HepG2 (cell line): Measurements from ENCODE around the gene CHEK2. TPM values are rescaled to one million over a fixed set of nuclear protein-coding genes. Genes with fewer than 3 reads are reported as not detected.

Source experiments
- ARNT2 ChIP-seq: sonication (generic); formaldehyde crosslinking; IDR thresholded peaks from 2 replicates; pipeline ENCODE4 v1.8.0; 2022; ENCODE audit warnings: mild to moderate bottlenecking, low read depth, missing genetic modification reagents, moderate library complexity
- DPF2 ChIP-seq: sonication (generic); formaldehyde crosslinking; IDR thresholded peaks from 2 replicates; pipeline ENCODE4 v1.4.0; 2020; ENCODE audit warnings: mild to moderate bottlenecking, low read depth, missing genetic modification reagents, borderline replicate concordance
- ESRRA ChIP-seq: sonication (generic); formaldehyde crosslinking; IDR thresholded peaks from 2 replicates; pipeline ENCODE4 v1.5.1; 2020; ENCODE audit warnings: mild to moderate bottlenecking, low read depth, missing genetic modification reagents
- NBN ChIP-seq: fragments of 450-650 bp; conservative IDR thresholded peaks from 2 replicates; pipeline ENCODE4 v1.6.1; 2017
- NFKB2 ChIP-seq: sonication (generic); formaldehyde crosslinking; IDR thresholded peaks from 2 replicates; pipeline ENCODE4 v1.4.0; 2020; ENCODE audit warnings: missing genetic modification reagents, borderline replicate concordance
- U2AF2 ChIP-seq: fragments of 200-400 bp; formaldehyde crosslinking; IDR thresholded peaks from 2 replicates; pipeline ENCODE4 v1.6.1; 2017; ENCODE audit warnings: low read depth, mild to moderate bottlenecking, low read length
- ZNF335 ChIP-seq: sonication (generic); formaldehyde crosslinking; IDR thresholded peaks from 2 replicates; pipeline ENCODE4 v1.4.0; 2020; ENCODE audit warnings: missing genetic modification reagents
- ZNF350 ChIP-seq: sonication (generic); formaldehyde crosslinking; IDR thresholded peaks from 2 replicates; pipeline ENCODE4 v1.4.0; 2020; ENCODE audit warnings: mild to moderate bottlenecking, low read depth, missing genetic modification reagents, borderline replicate concordance
- ZNF569 ChIP-seq: sonication (generic); formaldehyde crosslinking; IDR thresholded peaks from 2 replicates; pipeline ENCODE4 v1.5.0; 2020; ENCODE audit warnings: mild to moderate bottlenecking, missing genetic modification reagents, moderate library complexity, borderline replicate concordance
- ZNF619 ChIP-seq: sonication (generic); formaldehyde crosslinking; IDR thresholded peaks from 2 replicates; pipeline ENCODE4 v1.4.0; 2020; ENCODE audit warnings: mild to moderate bottlenecking, missing genetic modification reagents
- ZNF644 ChIP-seq: IDR thresholded peaks from 2 replicates; pipeline ENCODE4 v1.6.1; 2016; ENCODE audit warnings: low read depth
- polyA plus RNA-seq, 8 experiments: library from polyadenylated mRNA; depleted of rRNA in 3 of 8; stranded (reverse) in 7 of 8; unstranded in 1 of 8; fragments of >200 nt; fragmentation: Illumina TruSeq in 4 of 8; extraction: Trizol in 4 of 8; gene quantifications; 2 replicates each; pipeline versions ENCODE4 v1.2.1 to v1.2.3, GENCODE V29; 2011 to 2016; ENCODE audit warnings: low read depth in 4 of 8, missing spikeins in 1 of 8, mixed read lengths in 1 of 8; ENCODE audit not compliant: insufficient read depth in 1 of 8
- total RNA-seq, 5 experiments: library from RNA; depleted of rRNA; stranded (reverse); fragments of >200 nt; fragmentation: Illumina TruSeq; extraction: Trizol; gene quantifications; 2 replicates each; pipeline ENCODE4 v1.2.3, GENCODE V29; 2016; ENCODE audit warnings: low read depth in 1 of 5
- TF ChIP-seq, protein P1 (sequence below): sonication (generic); formaldehyde crosslinking; conservative IDR thresholded peaks from 2 replicates; pipeline ENCODE4 v1.8.0; 2022; ENCODE audit warnings: mild to moderate bottlenecking, moderate library complexity, missing genetic modification reagents
- TF ChIP-seq, protein P2 (sequence below): sonication (generic); formaldehyde crosslinking; IDR thresholded peaks from 2 replicates; pipeline ENCODE4 v1.4.0; 2020; ENCODE audit warnings: missing genetic modification reagents
- TF ChIP-seq, protein P3 (sequence below): sonication (generic); formaldehyde crosslinking; IDR thresholded peaks from 2 replicates; pipeline ENCODE4 v1.4.0; 2020; ENCODE audit warnings: missing genetic modification reagents
- TF ChIP-seq, protein P4 (sequence below): sonication (generic); formaldehyde crosslinking; IDR thresholded peaks from 2 replicates; pipeline ENCODE4 v1.4.0; 2020; ENCODE audit warnings: mild to moderate bottlenecking, missing genetic modification reagents
- TF ChIP-seq, protein P5 (sequence below): sonication (generic); formaldehyde crosslinking; IDR thresholded peaks from 2 replicates; pipeline ENCODE4 v1.8.1; 2023; ENCODE audit warnings: mild to moderate bottlenecking, missing genetic modification reagents, borderline replicate concordance
- TF ChIP-seq, protein P6 (sequence below): sonication (generic); formaldehyde crosslinking; IDR thresholded peaks from 2 replicates; pipeline ENCODE4 v1.5.0; 2020; ENCODE audit warnings: mild to moderate bottlenecking, missing genetic modification reagents

CHEK2 gene
- total and polyA plus RNA-seq, 2 of the 13 experiments (the other 11 are each of a cell fraction or from before 2014, with no cell fraction given): 27.0 to 40.5 TPM

DNA sequence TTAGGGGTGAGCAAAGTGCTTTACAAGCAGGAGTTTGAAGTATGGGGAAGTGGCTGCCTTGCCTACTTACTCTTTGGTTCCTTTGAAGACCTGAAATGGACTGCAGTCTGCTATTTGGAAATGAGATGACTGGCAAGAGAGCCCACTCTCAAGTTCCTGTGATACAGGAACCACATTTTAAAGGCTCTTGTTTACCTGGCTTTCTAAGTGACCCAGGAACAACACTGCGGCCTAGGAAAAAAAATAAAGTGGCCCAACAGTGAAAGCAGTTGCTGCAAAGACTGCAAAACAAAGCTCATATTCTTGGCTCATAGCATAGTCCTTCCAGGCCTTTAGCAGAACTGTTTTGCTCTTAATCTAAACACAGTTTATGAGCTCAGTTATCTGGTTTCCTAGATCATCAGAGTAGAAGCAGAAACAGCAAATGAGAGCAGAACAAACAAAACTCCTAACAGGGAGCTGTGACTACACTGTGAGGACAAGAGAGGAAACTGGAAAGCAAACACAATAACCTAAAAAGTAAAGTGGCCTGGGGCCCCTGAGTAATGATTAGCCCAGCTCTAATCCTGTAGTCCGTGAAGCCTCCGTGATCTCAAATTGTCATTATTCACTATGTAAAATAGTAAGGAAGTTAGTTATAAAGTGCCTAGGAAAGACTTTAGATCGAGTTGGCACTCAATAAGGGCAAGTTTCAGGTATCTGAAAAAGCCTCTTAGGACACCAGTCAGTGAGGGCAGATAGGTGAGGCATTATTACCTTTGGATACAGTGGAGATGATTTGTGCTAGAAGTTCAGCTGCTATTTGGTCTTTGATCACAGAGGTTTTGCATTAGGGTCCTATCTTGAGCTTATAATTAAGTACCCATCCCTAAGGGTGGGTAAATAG, 42.4 kb upstream of the CHEK2 start (continued):
- TF ChIP-seq, protein P1, sequence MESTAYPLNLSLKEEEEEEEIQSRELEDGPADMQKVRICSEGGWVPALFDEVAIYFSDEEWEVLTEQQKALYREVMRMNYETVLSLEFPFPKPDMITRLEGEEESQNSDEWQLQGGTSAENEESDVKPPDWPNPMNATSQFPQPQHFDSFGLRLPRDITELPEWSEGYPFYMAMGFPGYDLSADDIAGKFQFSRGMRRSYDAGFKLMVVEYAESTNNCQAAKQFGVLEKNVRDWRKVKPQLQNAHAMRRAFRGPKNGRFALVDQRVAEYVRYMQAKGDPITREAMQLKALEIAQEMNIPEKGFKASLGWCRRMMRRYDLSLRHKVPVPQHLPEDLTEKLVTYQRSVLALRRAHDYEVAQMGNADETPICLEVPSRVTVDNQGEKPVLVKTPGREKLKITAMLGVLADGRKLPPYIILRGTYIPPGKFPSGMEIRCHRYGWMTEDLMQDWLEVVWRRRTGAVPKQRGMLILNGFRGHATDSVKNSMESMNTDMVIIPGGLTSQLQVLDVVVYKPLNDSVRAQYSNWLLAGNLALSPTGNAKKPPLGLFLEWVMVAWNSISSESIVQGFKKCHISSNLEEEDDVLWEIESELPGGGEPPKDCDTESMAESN (CRISPR knock-in tag): 0 out of 2 replicates have a peak, but pooled peaks have one; percentile 22
- TF ChIP-seq, protein P2, sequence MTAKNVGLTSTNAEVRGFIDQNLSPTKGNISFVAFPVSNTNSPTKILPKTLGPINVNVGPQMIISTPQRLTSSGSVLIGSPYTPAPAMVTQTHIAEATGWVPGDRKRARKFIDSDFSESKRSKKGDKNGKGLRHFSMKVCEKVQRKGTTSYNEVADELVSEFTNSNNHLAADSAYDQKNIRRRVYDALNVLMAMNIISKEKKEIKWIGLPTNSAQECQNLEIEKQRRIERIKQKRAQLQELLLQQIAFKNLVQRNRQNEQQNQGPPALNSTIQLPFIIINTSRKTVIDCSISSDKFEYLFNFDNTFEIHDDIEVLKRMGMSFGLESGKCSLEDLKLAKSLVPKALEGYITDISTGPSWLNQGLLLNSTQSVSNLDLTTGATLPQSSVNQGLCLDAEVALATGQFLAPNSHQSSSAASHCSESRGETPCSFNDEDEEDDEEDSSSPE: no peak
- TF ChIP-seq ZNF335 (CRISPR knock-in tag): no peak
- TF ChIP-seq, protein P3, sequence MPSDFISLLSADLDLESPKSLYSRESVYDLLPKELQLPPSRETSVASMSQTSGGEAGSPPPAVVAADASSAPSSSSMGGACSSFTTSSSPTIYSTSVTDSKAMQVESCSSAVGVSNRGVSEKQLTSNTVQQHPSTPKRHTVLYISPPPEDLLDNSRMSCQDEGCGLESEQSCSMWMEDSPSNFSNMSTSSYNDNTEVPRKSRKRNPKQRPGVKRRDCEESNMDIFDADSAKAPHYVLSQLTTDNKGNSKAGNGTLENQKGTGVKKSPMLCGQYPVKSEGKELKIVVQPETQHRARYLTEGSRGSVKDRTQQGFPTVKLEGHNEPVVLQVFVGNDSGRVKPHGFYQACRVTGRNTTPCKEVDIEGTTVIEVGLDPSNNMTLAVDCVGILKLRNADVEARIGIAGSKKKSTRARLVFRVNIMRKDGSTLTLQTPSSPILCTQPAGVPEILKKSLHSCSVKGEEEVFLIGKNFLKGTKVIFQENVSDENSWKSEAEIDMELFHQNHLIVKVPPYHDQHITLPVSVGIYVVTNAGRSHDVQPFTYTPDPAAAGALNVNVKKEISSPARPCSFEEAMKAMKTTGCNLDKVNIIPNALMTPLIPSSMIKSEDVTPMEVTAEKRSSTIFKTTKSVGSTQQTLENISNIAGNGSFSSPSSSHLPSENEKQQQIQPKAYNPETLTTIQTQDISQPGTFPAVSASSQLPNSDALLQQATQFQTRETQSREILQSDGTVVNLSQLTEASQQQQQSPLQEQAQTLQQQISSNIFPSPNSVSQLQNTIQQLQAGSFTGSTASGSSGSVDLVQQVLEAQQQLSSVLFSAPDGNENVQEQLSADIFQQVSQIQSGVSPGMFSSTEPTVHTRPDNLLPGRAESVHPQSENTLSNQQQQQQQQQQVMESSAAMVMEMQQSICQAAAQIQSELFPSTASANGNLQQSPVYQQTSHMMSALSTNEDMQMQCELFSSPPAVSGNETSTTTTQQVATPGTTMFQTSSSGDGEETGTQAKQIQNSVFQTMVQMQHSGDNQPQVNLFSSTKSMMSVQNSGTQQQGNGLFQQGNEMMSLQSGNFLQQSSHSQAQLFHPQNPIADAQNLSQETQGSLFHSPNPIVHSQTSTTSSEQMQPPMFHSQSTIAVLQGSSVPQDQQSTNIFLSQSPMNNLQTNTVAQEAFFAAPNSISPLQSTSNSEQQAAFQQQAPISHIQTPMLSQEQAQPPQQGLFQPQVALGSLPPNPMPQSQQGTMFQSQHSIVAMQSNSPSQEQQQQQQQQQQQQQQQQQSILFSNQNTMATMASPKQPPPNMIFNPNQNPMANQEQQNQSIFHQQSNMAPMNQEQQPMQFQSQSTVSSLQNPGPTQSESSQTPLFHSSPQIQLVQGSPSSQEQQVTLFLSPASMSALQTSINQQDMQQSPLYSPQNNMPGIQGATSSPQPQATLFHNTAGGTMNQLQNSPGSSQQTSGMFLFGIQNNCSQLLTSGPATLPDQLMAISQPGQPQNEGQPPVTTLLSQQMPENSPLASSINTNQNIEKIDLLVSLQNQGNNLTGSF: no peak
- TF ChIP-seq ZNF644 (CRISPR knock-in tag): no peak
- no peak for TF ChIP-seq ZNF569 (CRISPR knock-in tag)
- TF ChIP-seq NFKB2 (CRISPR knock-in tag): no peak
- TF ChIP-seq, protein P4, sequence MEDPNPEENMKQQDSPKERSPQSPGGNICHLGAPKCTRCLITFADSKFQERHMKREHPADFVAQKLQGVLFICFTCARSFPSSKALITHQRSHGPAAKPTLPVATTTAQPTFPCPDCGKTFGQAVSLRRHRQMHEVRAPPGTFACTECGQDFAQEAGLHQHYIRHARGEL (CRISPR knock-in tag): no peak
- TF ChIP-seq, protein P5, sequence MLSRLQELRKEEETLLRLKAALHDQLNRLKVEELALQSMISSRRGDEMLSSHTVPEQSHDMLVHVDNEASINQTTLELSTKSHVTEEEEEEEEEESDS (CRISPR knock-in tag): no peak
- TF ChIP-seq ZNF350: no peak
- TF ChIP-seq, protein P6, sequence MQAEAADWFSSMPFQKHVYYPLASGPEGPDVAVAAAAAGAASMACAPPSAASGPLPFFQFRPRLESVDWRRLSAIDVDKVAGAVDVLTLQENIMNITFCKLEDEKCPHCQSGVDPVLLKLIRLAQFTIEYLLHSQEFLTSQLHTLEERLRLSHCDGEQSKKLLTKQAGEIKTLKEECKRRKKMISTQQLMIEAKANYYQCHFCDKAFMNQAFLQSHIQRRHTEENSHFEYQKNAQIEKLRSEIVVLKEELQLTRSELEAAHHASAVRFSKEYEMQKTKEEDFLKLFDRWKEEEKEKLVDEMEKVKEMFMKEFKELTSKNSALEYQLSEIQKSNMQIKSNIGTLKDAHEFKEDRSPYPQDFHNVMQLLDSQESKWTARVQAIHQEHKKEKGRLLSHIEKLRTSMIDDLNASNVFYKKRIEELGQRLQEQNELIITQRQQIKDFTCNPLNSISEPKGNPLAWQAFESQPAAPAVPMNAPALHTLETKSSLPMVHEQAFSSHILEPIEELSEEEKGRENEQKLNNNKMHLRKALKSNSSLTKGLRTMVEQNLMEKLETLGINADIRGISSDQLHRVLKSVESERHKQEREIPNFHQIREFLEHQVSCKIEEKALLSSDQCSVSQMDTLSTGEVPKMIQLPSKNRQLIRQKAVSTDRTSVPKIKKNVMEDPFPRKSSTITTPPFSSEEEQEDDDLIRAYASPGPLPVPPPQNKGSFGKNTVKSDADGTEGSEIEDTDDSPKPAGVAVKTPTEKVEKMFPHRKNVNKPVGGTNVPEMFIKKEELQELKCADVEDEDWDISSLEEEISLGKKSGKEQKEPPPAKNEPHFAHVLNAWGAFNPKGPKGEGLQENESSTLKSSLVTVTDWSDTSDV (CRISPR knock-in tag): no peak
- no peak for TF ChIP-seq ESRRA (CRISPR knock-in tag)
- TF ChIP-seq NBN: no peak
- TF ChIP-seq ARNT2 (CRISPR knock-in tag): no peak
- TF ChIP-seq U2AF2: no peak
- no peak for TF ChIP-seq DPF2 (CRISPR knock-in tag)
- TF ChIP-seq ZNF619: no peak
